Stimulated activated naive B cell treated with anti-CD40 and anti-IgM and Interleukin-4, amounts not matched to agents 10 μg/mL and 1 μg/mL and 100 μg/mL, for 72 hours (primary cell): ENCODE results near the gene NUMBL.

Source experiments
- ATAC-seq, 2 donors: fragments of 150-1000 bp; cut with Tn5 transposase; replicated peaks; 2 replicates each; pipeline ENCODE4 v1.10.0; 2021; ENCODE audit warnings: moderate library complexity in 1 of 2
- DNase-seq: peaks from one replicate; pipeline ENCODE4 v3.0.0; 2021
- H3K27ac Mint-ChIP-seq: one replicate; pipeline ENCODE4 v1.8.0; 2022; ENCODE audit warnings: mild to moderate bottlenecking, mixed read lengths
- H3K27me3 Mint-ChIP-seq, 2 donors: one replicate each; pipeline ENCODE4 v1.8.0; 2022; ENCODE audit warnings: mixed read lengths in 2 of 2
- H3K36me3 Mint-ChIP-seq, 2 donors: one replicate each; pipeline ENCODE4 v1.8.0; 2022; ENCODE audit warnings: mixed read lengths in 2 of 2, mild to moderate bottlenecking in 1 of 2
- H3K4me1 Mint-ChIP-seq, 2 donors: one replicate each; pipeline ENCODE4 v1.8.0; 2022; ENCODE audit warnings: mixed read lengths in 2 of 2, mild to moderate bottlenecking in 1 of 2
- H3K4me3 Mint-ChIP-seq, 2 donors: one replicate each; pipeline ENCODE4 v1.8.0; 2022; ENCODE audit warnings: mild to moderate bottlenecking in 2 of 2, mixed read lengths in 2 of 2, moderate library complexity in 1 of 2
- H3K9me3 Mint-ChIP-seq, 2 donors: one replicate each; pipeline ENCODE4 v1.8.0; 2022; ENCODE audit warnings: mixed read lengths in 2 of 2, mild to moderate bottlenecking in 1 of 2

The NUMBL gene

DNA sequence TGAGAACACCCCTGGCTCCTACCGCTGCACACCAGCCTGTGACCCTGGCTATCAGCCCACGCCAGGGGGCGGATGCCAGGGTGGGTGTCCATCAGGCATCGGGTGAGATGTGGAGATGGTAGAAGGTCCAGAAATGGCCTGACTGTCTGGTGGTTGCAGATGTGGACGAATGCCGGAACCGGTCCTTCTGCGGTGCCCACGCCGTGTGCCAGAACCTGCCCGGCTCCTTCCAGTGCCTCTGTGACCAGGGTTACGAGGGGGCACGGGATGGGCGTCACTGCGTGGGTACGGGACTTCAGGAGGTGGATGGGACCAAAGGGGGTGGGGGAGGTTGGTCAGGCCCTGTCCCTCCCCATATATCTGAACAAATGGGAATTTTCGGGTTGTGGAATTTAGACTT lies 73.5 kb downstream of the NUMBL start:
- Mint-ChIP-seq H3K27me3 (no peaks in the 10 kb centered on the region), H3K27ac (no peak overlapping the region), H3K4me1 (peaks cover 26 to 32% of the 10 kb centered on the region in 2 donors), H3K9me3 (no peaks in the 10 kb centered on the region), H3K4me3 (no peak overlapping the region), H3K36me3 (peaks cover 20 to 23% of the 10 kb centered on the region in 2 donors)
- ATAC-seq (no peak), DNase-seq (no peak)

DNA sequence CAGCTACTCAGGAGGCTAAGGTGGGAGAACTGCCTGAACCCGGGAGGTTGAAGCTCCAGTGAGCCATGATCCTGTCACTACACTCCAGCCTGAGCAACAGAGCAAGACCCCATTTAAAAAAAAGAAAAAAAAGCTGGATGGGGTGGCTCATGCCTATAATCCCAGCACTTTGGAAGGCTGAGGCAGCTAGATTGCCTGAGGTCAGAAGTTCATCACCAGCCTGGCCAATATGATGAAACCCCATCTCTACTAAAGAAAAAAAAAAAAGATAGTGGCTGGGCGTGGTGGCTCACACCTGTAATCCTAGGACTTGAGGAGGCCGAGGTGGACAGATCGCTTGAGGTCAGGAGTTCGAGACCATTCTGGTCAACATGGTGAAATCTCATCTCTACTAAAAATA lies 74.3 kb downstream of the NUMBL start:
- Mint-ChIP-seq H3K27ac (no peak overlapping the region), H3K36me3 (peaks cover 15 to 20% of the 10 kb centered on the region in 2 donors), H3K4me1 (peaks cover 26 to 33% of the 10 kb centered on the region in 2 donors), H3K9me3 (no peaks in the 10 kb centered on the region), H3K4me3 (no peak overlapping the region), H3K27me3 (no peaks in the 10 kb centered on the region)
- ATAC-seq (no peak), DNase-seq (no peak)
